PC-9 (cell line): ENCODE data around the gene CDIPT.

Experiments used
- EZH2 ChIP-seq: fragments of 200-600 bp; sonication (generic); IDR thresholded peaks from 2 replicates; pipeline ENCODE4 v1.8.0; 2017; ENCODE audit warnings: antibody characterized with exemption, low read depth
- TF ChIP-seq, protein P1 (sequence below): fragments of 200-600 bp; sonication (generic); conservative IDR thresholded peaks from 2 replicates; pipeline ENCODE4 v1.6.1; 2017; ENCODE audit warnings: mixed run types, antibody characterized with exemption, mild to moderate bottlenecking, moderate library complexity

DNA sequence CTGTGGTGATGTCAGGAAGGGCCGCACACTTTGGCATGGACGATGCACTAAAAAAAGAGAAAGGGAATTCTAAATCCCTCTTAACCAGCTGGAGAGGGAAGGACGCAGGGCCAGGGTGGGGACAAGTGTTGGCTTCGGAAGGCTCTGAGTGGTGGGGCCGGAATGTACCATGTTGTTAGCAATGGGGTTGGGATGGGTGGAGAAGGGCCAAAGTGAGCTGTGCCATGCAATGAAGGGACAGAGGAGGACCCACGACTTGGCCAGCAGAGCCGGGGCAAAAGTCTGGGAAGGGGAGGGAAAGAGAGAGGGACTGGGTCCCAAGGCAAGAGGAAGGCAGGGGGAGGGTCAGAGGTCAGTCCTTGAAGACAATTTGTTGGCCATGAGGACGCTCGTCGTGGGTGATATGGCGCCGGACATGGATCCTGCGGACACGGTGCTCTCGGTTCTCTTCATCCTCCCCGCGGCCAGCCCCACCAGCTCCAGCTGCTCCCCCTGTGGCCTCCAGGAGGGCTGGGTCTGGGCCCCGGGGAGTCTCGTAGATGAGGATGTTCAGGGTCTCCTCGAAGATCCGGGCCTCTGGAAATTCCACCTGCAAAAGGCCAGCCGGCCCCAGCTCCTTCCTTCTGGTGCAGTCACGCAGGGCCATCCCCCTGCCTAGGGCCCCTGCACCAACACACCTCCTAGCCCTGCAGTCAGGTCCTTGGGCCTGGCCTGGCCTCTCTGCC is 43.7 kb upstream of the CDIPT start:
- TF ChIP-seq, protein P1, sequence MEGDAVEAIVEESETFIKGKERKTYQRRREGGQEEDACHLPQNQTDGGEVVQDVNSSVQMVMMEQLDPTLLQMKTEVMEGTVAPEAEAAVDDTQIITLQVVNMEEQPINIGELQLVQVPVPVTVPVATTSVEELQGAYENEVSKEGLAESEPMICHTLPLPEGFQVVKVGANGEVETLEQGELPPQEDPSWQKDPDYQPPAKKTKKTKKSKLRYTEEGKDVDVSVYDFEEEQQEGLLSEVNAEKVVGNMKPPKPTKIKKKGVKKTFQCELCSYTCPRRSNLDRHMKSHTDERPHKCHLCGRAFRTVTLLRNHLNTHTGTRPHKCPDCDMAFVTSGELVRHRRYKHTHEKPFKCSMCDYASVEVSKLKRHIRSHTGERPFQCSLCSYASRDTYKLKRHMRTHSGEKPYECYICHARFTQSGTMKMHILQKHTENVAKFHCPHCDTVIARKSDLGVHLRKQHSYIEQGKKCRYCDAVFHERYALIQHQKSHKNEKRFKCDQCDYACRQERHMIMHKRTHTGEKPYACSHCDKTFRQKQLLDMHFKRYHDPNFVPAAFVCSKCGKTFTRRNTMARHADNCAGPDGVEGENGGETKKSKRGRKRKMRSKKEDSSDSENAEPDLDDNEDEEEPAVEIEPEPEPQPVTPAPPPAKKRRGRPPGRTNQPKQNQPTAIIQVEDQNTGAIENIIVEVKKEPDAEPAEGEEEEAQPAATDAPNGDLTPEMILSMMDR: no peak
- TF ChIP-seq EZH2: no peak
